Smooth muscle cell (in vitro differentiated cells): ENCODE results near the gene ITPKB. TPM values are rescaled to one million over a fixed set of nuclear protein-coding genes. Genes with fewer than 3 reads are reported as not detected.

Experiments used
- DNase-seq: peaks from one replicate; lab custom pipeline; 2025; ENCODE audit not compliant: unreplicated experiment; lab: John Stamatoyannopoulos, UW
- H2AFZ ChIP-seq: fragments of 200-600 bp; sonication (generic); 2 replicates; pipeline ENCODE4 v1.6.0; 2016; ENCODE audit warnings: antibody characterized with exemption, low read depth, mild to moderate bottlenecking
- H3F3A ChIP-seq: fragments of 200-600 bp; sonication (generic); 2 replicates; pipeline ENCODE4 v1.6.0; 2017; ENCODE audit warnings: antibody characterized with exemption, low read depth
- H3K27ac ChIP-seq: fragments of 200-600 bp; sonication (generic); 2 replicates; pipeline ENCODE4 v1.5.1; 2016; ENCODE audit warnings: low read depth, mild to moderate bottlenecking
- H3K27me3 ChIP-seq: fragments of 200-600 bp; sonication (generic); 2 replicates; pipeline ENCODE4 v1.6.1; 2016; ENCODE audit warnings: low read depth, mild to moderate bottlenecking
- H3K36me3 ChIP-seq: fragments of 200-600 bp; sonication (generic); 2 replicates; pipeline ENCODE4 v1.5.1; 2016; ENCODE audit warnings: low read depth
- H3K4me1 ChIP-seq: fragments of 200-600 bp; sonication (generic); 2 replicates; pipeline ENCODE4 v1.5.1; 2016; ENCODE audit warnings: low read depth
- H3K4me2 ChIP-seq: fragments of 200-600 bp; sonication (generic); 2 replicates; pipeline ENCODE4 v1.6.0; 2016; ENCODE audit warnings: mild to moderate bottlenecking
- H3K4me3 ChIP-seq: fragments of 200-600 bp; sonication (generic); 2 replicates; pipeline ENCODE4 v1.5.1; 2016; ENCODE audit warnings: mild to moderate bottlenecking
- H3K79me2 ChIP-seq: fragments of 200-600 bp; sonication (generic); 2 replicates; pipeline ENCODE4 v1.6.0; 2016; ENCODE audit warnings: low read depth, mild to moderate bottlenecking
- H3K9ac ChIP-seq: fragments of 200-600 bp; sonication (generic); 2 replicates; pipeline ENCODE4 v1.6.0; 2016; ENCODE audit warnings: low read depth
- H3K9me3 ChIP-seq: fragments of 200-600 bp; sonication (generic); replicated peaks from 2 replicates; pipeline ENCODE4 v1.5.1; 2016; ENCODE audit warnings: low read depth
- H4K20me1 ChIP-seq: fragments of 200-600 bp; sonication (generic); 2 replicates; pipeline ENCODE4 v1.6.0; 2016; ENCODE audit warnings: low read depth
- CTCF ChIP-seq: fragments of 200-600 bp; sonication (generic); IDR thresholded peaks from 2 replicates; pipeline ENCODE4 v1.5.1; 2017; ENCODE audit warnings: borderline replicate concordance, mild to moderate bottlenecking, antibody characterized with exemption; ENCODE audit not compliant: insufficient read depth, poor library complexity, severe bottlenecking
- WGBS: methylation state at CpG from one replicate; pipeline ENCODE4 v1.1.7; 2016; ENCODE audit warnings: low lambda C conversion rate; 5-methylcytosine and 5-hydroxymethylcytosine counted together
- polyA plus RNA-seq: library from polyadenylated mRNA; unstranded; fragments of >200 nt; fragmentation: Nextera tagmentation; extraction: Ambion mirVana; gene quantifications from 2 replicates; pipeline ENCODE4 v1.2.1, GENCODE V29; 2016
- total RNA-seq: library from RNA; depleted of rRNA; stranded (reverse); fragments of >200 nt; gene quantifications from 2 replicates; pipeline ENCODE4 v1.2.3, GENCODE V29; 2014

The ITPKB gene
- total and polyA plus RNA-seq, 2 experiments from 2014 or later = 8.9 to 11.4 TPM

- peak overlapping the region; percentile 69 for H2AFZ ChIP-seq
- peak overlapping the region; percentile 58 for H3K4me3 ChIP-seq
- 56% methylated on average over 10 of the region's 10 CpGs for WGBS
- peak overlapping the region; percentile 87 for H3K4me2 ChIP-seq
- H3K27me3 ChIP-seq = no peaks in the 10 kb centered on the region
- peak overlapping the region; percentile 95 for H3K27ac ChIP-seq
- peaks cover 17% of the 10 kb centered on the region for H3K79me2 ChIP-seq
- DNase-seq = no peak
- no peak for TF ChIP-seq CTCF
- H3K9ac ChIP-seq = no peak overlapping the region
- H4K20me1 ChIP-seq = no peaks in the 10 kb centered on the region
- H3K4me1 ChIP-seq = peaks cover 23% of the 10 kb centered on the region
- no peaks in the 10 kb centered on the region for H3K36me3 ChIP-seq
- H3K9me3 ChIP-seq = no peaks in the 10 kb centered on the region
- H3F3A ChIP-seq = peaks cover 19% of the 10 kb centered on the region
These were observed 34.7 kb downstream of the ITPKB start for GRCh38 chr1:226704169-226704937.

- Histone ChIP-seq H3F3A (peaks cover 19% of the 10 kb centered on the region), H3K9me3 (no peaks in the 10 kb centered on the region), H3K27ac (peak overlapping the region; percentile 95), H3K27me3 (no peaks in the 10 kb centered on the region), H3K4me2 (peak overlapping the region; percentile 87), H2AFZ (peak overlapping the region; percentile 69), H3K4me3 (peak overlapping the region; percentile 58), H3K79me2 (peaks cover 21% of the 10 kb centered on the region), H4K20me1 (no peaks in the 10 kb centered on the region), H3K9ac (peak overlapping the region; percentile 93), H3K4me1 (peaks cover 23% of the 10 kb centered on the region), H3K36me3 (no peaks in the 10 kb centered on the region)
- DNase-seq = peak; percentile 36
- no peak for TF ChIP-seq CTCF
- WGBS = 2% methylated on average over 40 of the region's 62 CpGs
These were observed 35.9 kb downstream of the ITPKB start for GRCh38 chr1:226702957-226703831.

GRCh38 chr1:226702318-226702956, 36.6 kb downstream of the ITPKB start:
- Histone ChIP-seq H3K27me3 (no peaks in the 10 kb centered on the region), H3K27ac (peak overlapping the region; percentile 95), H3K4me3 (peak overlapping the region; percentile 58), H3K79me2 (peaks cover 21% of the 10 kb centered on the region), H3K9ac (peak overlapping the region; percentile 93), H4K20me1 (no peaks in the 10 kb centered on the region), H3K9me3 (no peaks in the 10 kb centered on the region), H2AFZ (peak overlapping the region; percentile 69), H3K4me2 (peak overlapping the region; percentile 87), H3K36me3 (no peaks in the 10 kb centered on the region), H3K4me1 (peaks cover 23% of the 10 kb centered on the region), H3F3A (peaks cover 19% of the 10 kb centered on the region)
- 62% methylated on average over 12 of the region's 12 CpGs for WGBS
- DNase-seq = no peak
- TF ChIP-seq CTCF = no peak
